ENCODE results near the gene RPRD1B.

The RPRD1B gene

DNA sequence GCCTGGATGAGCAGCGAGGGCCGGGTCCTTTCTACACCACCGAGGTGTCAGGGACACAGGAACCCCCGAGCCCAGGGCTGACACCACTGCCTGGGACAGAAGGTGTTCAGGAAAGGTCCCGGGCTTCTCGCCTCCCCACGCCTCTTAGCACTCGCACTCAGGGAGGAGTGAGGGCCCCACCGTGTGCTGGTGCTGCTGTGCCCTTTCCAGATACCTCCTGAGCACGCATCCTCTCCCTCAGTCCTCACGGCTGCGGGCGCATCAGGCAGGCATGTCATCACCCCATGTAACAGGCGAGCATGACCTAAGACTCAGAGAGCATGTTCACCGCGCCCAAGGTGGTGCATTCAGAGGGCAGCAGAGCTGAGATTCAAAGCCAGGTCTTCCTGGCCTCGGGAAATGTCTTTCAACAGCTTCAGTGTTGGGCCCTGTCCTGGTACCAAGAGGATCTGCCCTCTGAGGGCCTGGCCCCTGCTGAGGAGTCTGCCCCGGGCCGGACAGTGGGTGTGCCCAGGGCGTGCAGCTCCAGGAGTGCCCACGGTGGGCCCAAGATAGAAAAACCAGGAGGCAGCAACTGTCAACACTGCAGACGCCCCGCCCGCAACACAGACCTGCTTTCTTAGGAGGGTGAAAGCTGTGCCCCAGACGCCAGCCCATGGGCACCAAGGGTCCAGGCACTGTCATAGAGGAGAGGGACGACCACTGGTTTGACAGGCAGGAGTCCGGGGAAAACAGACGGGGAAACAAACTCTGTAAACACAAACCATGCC is 102.3 kb downstream of the RPRD1B start:
- H3K4me1 ChIP-seq (ENCODE audit: control insufficient read depth, insufficient read depth, low read length), result no peaks in the 10 kb centered on the region
- H3K27ac ChIP-seq (ENCODE audit: insufficient read depth, low read depth, low read length, poor library complexity, severe bottlenecking), result no peak overlapping the region
- H3K4me3 ChIP-seq (ENCODE audit: insufficient read depth, low read depth, low read length), result no peak overlapping the region
- no peaks in the 10 kb centered on the region for H3K27me3 ChIP-seq (ENCODE audit: control insufficient read depth, insufficient read depth, low read length, poor library complexity, severe bottlenecking)
- 93 to 95% methylated on average over 28 of the region's 28 CpGs for WGBS, 2 experiments
- no peaks in the 10 kb centered on the region for H3K36me3 ChIP-seq (ENCODE audit: control insufficient read depth, insufficient read depth, low read length)
- no peaks in the 10 kb centered on the region for H3K9me3 ChIP-seq (ENCODE audit: control insufficient read depth, low read length)

DNA sequence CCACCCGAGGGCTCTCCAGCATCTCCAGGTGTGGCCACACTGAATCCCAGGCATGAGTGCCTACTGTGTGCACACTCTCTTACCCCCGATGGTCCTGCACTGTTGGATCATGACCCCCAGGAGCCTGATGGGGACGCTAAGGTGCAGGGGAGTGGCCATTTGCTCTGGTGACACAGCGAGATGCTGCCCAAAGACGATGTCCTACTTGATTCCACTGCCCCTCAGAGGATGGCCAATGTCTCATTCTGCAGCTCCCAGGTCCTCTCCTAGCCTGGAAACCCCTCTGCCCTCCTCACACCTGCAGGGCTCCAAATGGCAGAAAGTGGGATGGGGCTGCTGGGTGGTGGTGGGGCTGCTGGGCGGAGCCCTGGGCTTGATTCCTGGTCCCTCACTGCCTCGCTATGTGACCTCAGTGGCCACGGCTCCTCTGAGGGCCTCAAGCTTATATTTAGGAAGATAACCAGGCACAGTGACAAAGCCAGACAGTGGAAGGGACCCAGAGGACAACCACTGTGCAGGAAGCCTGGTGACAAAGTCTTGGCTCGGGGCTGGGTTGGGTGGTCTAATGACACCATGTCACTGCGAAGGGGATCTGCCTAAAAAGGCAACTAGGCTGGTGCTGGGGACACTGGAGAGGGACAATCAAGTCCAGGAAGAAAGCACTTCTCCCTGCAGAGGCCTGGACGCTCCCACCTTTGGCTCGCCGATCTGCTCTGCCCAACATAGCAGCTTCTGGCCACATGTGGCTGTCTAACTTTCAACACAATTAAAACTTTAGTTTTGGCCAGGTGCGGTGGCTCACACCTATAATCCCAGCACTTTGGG is 103.1 kb downstream of the RPRD1B start:
- Histone ChIP-seq H3K9me3 (ENCODE audit: control insufficient read depth, low read length) (no peaks in the 10 kb centered on the region), H3K36me3 (ENCODE audit: control insufficient read depth, insufficient read depth, low read length) (no peaks in the 10 kb centered on the region), H3K27ac (ENCODE audit: insufficient read depth, low read depth, low read length, poor library complexity, severe bottlenecking) (no peak overlapping the region), H3K27me3 (ENCODE audit: control insufficient read depth, insufficient read depth, low read length, poor library complexity, severe bottlenecking) (no peaks in the 10 kb centered on the region), H3K4me3 (ENCODE audit: insufficient read depth, low read depth, low read length) (no peak overlapping the region), H3K4me1 (ENCODE audit: control insufficient read depth, insufficient read depth, low read length) (no peaks in the 10 kb centered on the region)
- WGBS, 2 experiments, result 88 to 93% methylated on average over 14 of the region's 14 CpGs

DNA sequence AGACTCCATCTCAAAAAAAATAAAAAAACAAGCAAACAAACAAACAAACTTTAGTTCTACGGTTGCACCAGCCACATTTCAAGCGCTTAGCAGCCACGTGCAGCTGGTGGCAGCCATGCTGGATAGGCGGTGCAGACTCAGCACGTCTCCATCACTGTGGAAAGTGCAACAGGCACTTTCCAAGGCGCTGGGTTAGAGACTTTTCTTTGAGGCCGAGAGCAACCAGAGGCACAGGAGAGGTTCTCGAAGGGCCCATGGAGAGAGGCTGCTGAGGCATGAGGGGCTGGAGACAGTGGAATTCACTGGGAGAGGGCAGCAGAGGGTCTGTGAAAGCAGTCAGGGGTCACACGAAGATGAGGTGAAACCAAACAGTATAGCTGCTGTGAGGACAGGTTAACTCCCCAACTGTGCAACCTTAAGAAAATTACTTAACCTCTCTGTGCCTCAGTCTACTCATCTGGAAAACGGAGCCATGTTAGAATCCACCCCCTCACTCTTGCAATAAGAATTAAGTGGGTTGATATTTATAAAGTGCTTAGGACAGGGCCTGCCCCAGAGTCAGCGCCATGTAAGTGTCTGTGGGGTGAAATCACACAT is 104.0 kb downstream of the RPRD1B start:
- Histone ChIP-seq H3K9me3 (ENCODE audit: control insufficient read depth, low read length) (no peaks in the 10 kb centered on the region), H3K4me1 (ENCODE audit: control insufficient read depth, insufficient read depth, low read length) (no peaks in the 10 kb centered on the region), H3K27ac (ENCODE audit: insufficient read depth, low read depth, low read length, poor library complexity, severe bottlenecking) (no peak overlapping the region), H3K36me3 (ENCODE audit: control insufficient read depth, insufficient read depth, low read length) (no peaks in the 10 kb centered on the region), H3K27me3 (ENCODE audit: control insufficient read depth, insufficient read depth, low read length, poor library complexity, severe bottlenecking) (no peaks in the 10 kb centered on the region), H3K4me3 (ENCODE audit: insufficient read depth, low read depth, low read length) (no peak overlapping the region)
- WGBS, 2 experiments, result 92 to 95% methylated on average over 11 of the region's 11 CpGs

DNA sequence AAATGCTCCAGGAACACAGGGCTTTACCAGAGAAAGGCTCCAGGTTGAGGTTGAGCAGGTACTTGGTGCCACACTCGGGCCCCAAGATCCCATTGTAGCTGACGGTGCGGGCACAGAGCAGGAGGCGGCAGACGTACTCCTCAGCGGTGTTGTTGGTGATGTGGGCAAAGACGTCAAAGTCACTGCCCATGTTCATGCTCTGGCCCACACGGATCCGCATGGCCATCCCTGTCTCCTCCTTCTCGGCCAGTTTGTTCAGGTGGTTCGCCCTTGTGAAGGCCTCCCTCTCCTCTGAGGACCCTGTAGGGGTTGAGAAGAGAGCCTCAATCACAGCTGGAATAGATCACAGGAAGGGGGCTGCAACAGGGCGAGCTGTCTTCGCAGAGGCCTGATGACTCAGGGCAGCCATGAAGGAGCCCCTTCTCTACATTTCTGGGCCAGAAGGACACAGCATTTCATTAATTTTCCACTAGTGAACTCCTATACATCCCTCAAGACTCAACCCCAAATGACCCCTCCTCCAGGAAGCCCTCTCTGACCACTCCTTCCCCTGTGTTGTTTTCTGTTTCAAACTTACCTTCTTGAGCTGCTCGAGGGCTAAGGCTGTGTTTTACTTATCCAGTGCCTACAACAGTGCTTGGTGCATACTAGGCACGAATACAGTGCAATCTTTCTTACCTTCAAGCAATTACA is 104.7 kb downstream of the RPRD1B start:
- H3K36me3 ChIP-seq (ENCODE audit: control insufficient read depth, insufficient read depth, low read length), result no peaks in the 10 kb centered on the region
- 91 to 93% methylated on average over 15 of the region's 15 CpGs for WGBS, 2 experiments
- peaks cover 3% of the 10 kb centered on the region for H3K4me1 ChIP-seq (ENCODE audit: control insufficient read depth, insufficient read depth, low read length)
- no peak overlapping the region for H3K4me3 ChIP-seq (ENCODE audit: insufficient read depth, low read depth, low read length)
- no peaks in the 10 kb centered on the region for H3K27me3 ChIP-seq (ENCODE audit: control insufficient read depth, insufficient read depth, low read length, poor library complexity, severe bottlenecking)
- no peaks in the 10 kb centered on the region for H3K9me3 ChIP-seq (ENCODE audit: control insufficient read depth, low read length)
- H3K27ac ChIP-seq (ENCODE audit: insufficient read depth, low read depth, low read length, poor library complexity, severe bottlenecking), result no peak overlapping the region

DNA sequence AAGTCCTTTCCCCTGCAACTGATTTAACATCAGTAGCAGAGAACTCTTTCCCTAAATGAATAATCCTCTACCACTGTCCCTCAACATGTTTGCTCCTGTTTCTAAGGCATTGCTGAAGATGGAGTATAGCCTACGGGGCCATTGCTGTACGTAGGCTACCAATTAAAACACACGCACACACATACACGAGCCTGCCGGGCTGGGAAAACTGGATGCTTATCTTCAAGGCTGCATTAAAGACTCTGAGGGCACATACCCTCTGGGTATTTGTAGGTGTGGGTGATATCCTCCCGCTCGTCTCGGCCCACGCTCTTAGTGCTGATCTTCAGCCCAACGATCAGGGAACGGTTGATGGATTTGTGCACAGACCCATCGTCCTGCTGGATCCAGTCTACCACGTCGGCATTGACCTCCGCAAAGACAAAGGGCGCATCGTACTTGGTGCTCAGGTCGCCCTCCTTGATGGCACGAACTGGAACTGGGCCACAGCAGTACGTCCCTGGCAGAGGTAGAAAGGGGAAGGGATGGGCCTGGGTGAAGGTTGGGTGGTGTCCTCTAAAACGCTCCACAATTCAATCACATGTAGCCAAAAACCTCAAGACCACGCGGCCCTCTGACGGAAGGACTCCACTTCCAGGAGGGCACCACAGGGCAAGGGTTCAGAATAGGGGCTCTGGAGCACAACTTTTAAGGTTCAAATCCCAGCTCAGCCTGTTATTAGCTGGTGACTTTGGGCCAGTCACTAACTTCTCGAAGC is 105.8 kb downstream of the RPRD1B start:
- 95% methylated on average over 25 of the region's 25 CpGs for WGBS, 2 experiments
- Histone ChIP-seq H3K9me3 (ENCODE audit: control insufficient read depth, low read length) (no peaks in the 10 kb centered on the region), H3K36me3 (ENCODE audit: control insufficient read depth, insufficient read depth, low read length) (no peaks in the 10 kb centered on the region), H3K27me3 (ENCODE audit: control insufficient read depth, insufficient read depth, low read length, poor library complexity, severe bottlenecking) (no peaks in the 10 kb centered on the region), H3K4me3 (ENCODE audit: insufficient read depth, low read depth, low read length) (no peak overlapping the region), H3K4me1 (ENCODE audit: control insufficient read depth, insufficient read depth, low read length) (peaks cover 14% of the 10 kb centered on the region), H3K27ac (ENCODE audit: insufficient read depth, low read depth, low read length, poor library complexity, severe bottlenecking) (no peak overlapping the region)

DNA sequence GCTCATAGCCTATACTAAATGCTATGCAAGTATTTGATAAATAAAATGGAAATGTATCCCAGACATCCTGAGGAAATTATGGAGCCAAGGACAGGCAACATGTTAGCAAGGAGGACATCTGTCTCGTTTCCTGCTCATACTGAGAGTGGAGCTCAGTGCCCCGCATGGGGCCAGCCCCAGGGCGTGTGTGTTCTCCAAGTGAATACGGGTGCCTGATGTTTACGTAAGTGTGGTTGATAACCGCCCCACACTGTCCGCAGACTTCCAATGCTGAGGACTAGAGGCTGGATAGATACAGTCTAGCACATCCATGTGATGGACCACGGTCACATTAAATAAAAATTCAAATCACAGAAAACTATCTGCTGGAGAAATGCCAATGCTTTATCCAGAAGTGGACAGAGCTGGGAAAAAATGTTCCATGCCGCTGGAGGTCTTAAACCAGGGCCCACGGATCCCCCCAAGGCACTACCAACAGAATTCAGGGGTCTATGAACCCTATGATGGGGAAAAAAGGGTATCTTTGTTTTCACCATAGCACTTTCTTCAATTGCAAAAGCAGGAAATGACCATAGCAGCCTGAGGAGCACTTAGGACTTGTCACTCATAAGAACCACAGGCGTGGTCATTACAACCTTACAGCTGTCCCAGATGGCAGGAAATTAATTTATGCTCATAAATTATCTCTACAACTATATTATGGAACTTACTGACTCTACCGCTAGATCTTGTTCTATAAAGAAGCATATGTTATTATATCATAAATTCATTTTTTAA is 106.6 kb downstream of the RPRD1B start:
- WGBS, 2 experiments, result 83 to 88% methylated on average over 11 of the region's 12 CpGs
- H3K9me3 ChIP-seq (ENCODE audit: control insufficient read depth, low read length), result no peaks in the 10 kb centered on the region
- H3K4me3 ChIP-seq (ENCODE audit: insufficient read depth, low read depth, low read length), result no peak overlapping the region
- peaks cover 20% of the 10 kb centered on the region for H3K4me1 ChIP-seq (ENCODE audit: control insufficient read depth, insufficient read depth, low read length)
- no peaks in the 10 kb centered on the region for H3K27me3 ChIP-seq (ENCODE audit: control insufficient read depth, insufficient read depth, low read length, poor library complexity, severe bottlenecking)
- H3K27ac ChIP-seq (ENCODE audit: insufficient read depth, low read depth, low read length, poor library complexity, severe bottlenecking), result no peak overlapping the region
- no peaks in the 10 kb centered on the region for H3K36me3 ChIP-seq (ENCODE audit: control insufficient read depth, insufficient read depth, low read length)

DNA sequence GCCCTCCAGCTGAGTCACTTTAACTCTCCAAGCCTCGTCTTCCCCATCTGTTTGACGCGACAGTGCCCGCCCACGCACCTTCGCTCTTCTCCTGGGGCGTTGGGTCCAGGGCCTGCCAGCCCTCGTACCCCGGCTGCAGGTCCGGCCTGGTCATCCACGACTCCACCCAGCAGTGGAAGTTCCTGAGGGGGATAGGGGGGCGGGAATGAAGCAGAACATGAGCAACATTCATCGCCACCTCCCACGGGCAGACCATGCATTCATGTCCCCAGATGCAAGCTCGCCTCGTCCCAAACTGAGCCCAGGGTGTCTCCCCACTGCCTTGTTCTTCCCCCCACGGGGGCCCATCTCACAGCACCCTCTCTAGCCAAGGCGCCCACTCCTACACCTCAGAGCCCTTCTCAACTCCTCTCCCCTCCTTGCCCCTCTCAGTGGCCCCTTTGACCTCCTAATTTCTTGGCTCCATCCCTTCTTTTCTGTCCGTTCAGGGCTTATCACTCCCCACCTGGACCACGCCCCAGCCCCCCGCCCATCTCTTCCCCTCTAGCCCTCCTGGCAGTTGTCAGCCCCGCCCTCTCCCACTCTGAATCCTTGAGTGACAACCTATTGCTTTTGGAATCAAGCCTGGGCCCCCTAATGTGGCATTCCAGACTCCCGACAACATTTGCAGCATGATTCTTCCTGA is 107.8 kb downstream of the RPRD1B start:
- WGBS, 2 experiments, result 77 to 79% methylated on average over 23 of the region's 23 CpGs
- no peak overlapping the region for H3K4me3 ChIP-seq (ENCODE audit: insufficient read depth, low read depth, low read length)

More for the DNA sequence above, 107.8 kb downstream of the RPRD1B start:
- H3K4me1 ChIP-seq (ENCODE audit: control insufficient read depth, insufficient read depth, low read length), result peaks cover 20% of the 10 kb centered on the region
- H3K27me3 ChIP-seq (ENCODE audit: control insufficient read depth, insufficient read depth, low read length, poor library complexity, severe bottlenecking), result no peaks in the 10 kb centered on the region
- H3K36me3 ChIP-seq (ENCODE audit: control insufficient read depth, insufficient read depth, low read length), result no peaks in the 10 kb centered on the region
- no peaks in the 10 kb centered on the region for H3K9me3 ChIP-seq (ENCODE audit: control insufficient read depth, low read length)
- H3K27ac ChIP-seq (ENCODE audit: insufficient read depth, low read depth, low read length, poor library complexity, severe bottlenecking), result no peak overlapping the region
